Lung microvascular endothelial cell (primary cell): Measurements from ENCODE around the gene ZSWIM1. TPM values are rescaled to one million over a fixed set of nuclear protein-coding genes. Genes with fewer than 3 reads are reported as not detected.
"Not testable (repeated sequence)": the region's sequence is repeated elsewhere in the genome, so short reads cannot be mapped to it uniquely, and the experiment has no call there.

Experiments
- DNase-seq, 2 donors: peaks; one replicate each; pipeline versions ENCODE4 v3.0.0 to v3.0.0-alpha.2; 2010; ENCODE audit warnings: low read depth in 2 of 2
- total RNA-seq: library from RNA; depleted of rRNA; stranded (reverse); fragments of >200 nt; gene quantifications from 2 replicates; pipeline ENCODE4 v1.2.1, GENCODE V29; 2014

Gene ZSWIM1
- total RNA-seq, 1 donor from 2014 or later: 4.0 TPM

- DNase-seq: no peak
These were observed 46.2 kb downstream of the ZSWIM1 start for GRCh38 chr20:45927071-45927878.

GRCh38 chr20:45931680-45932079, 50.7 kb downstream of the ZSWIM1 start:
- not testable (repeated sequence) for DNase-seq

GRCh38 chr20:45933266-45934045, 52.4 kb downstream of the ZSWIM1 start:
- DNase-seq: peak; percentile 59 to 75

GRCh38 chr20:45934046-45934585, 53.1 kb downstream of the ZSWIM1 start:
- DNase-seq: peak in 1 of 2 donors; percentile 37

Other genes starting within 250 kb of the ZSWIM1 start
- gene WFDC9, start 249.9 kb upstream of the ZSWIM1 start, total RNA-seq: not detected in 2 replicates
- not detected in 2 replicates for gene WFDC11, start 211.0 kb upstream of the ZSWIM1 start, total RNA-seq
- gene WFDC13, start 179.2 kb upstream of the ZSWIM1 start, total RNA-seq: not detected in 2 replicates
- not detected in 2 replicates for gene WFDC10B, start 176.2 kb upstream of the ZSWIM1 start, total RNA-seq
- gene SPINT4, start 158.9 kb upstream of the ZSWIM1 start, total RNA-seq: not detected in 2 replicates
- gene WFDC3, start 89.3 kb upstream of the ZSWIM1 start, total RNA-seq: not detected in 2 replicates
- 14.4 and 15.1 TPM in 2 replicates for gene DNTTIP1, start 89.3 kb upstream of the ZSWIM1 start, total RNA-seq
- 4.2 and 10.7 TPM in 2 replicates for gene UBE2C, start 68.6 kb upstream of the ZSWIM1 start, total RNA-seq
- gene TNNC2, start 53.9 kb upstream of the ZSWIM1 start, total RNA-seq: not detected in 2 replicates
- gene SNX21, start 47.4 kb upstream of the ZSWIM1 start, total RNA-seq: 9.4 and 11.9 TPM in 2 replicates
- 25.7 and 35.3 TPM in 2 replicates for gene ACOT8, start 23.8 kb upstream of the ZSWIM1 start, total RNA-seq
- 5.0 and 7.9 TPM in 2 replicates for gene ZSWIM3, start 23.6 kb upstream of the ZSWIM1 start, total RNA-seq
- 0.44 and 0.79 TPM in 2 replicates for gene SPATA25, start 6.4 kb downstream of the ZSWIM1 start, total RNA-seq
- 2.2 and 3.0 TPM in 2 replicates for gene NEURL2, start 10.0 kb downstream of the ZSWIM1 start, total RNA-seq
- gene CTSA, start 10.1 kb downstream of the ZSWIM1 start, total RNA-seq: 40.8 and 64.1 TPM in 2 replicates
- gene PLTP, start 30.9 kb downstream of the ZSWIM1 start, total RNA-seq: 4.4 and 4.8 TPM in 2 replicates
- 7.8 and 9.5 TPM in 2 replicates for gene PCIF1, start 53.5 kb downstream of the ZSWIM1 start, total RNA-seq
- 4.4 and 8.9 TPM in 2 replicates for gene ZNF335, start 91.0 kb downstream of the ZSWIM1 start, total RNA-seq
- gene MMP9, start 127.7 kb downstream of the ZSWIM1 start, total RNA-seq: under 0.01 TPM in 1 of 2 replicates, not detected in the other
- 0.20 and 0.44 TPM in 2 replicates for gene SLC12A5, start 148.0 kb downstream of the ZSWIM1 start, total RNA-seq
- 7.0 and 9.1 TPM in 2 replicates for gene NCOA5, start 208.7 kb downstream of the ZSWIM1 start, total RNA-seq
- 2.2 and 18.1 TPM in 2 replicates for gene CD40, start 237.1 kb downstream of the ZSWIM1 start, total RNA-seq